Measurements from ENCODE around the gene LRP1. TPM values are rescaled to one million over a fixed set of nuclear protein-coding genes. Genes with fewer than 3 reads are reported as not detected.

LRP1 gene
- total RNA-seq, 1 donor from 2014 or later, result 0.95 TPM

GRCh38 chr12:57220770-57221168 lies 92.5 kb downstream of the LRP1 start:
- ChIA-PET CTCF (interaction anchor here (7.2 kb wide), 1 partner anchor 19 kb away, joined by 113 read pairs; a partner anchor contains a TSS), POLR2A (no interaction called here)
- no peak for DNase-seq
- intact Hi-C loops (cut with micrococcal nuclease), result loop anchor here (10.0 kb wide), 1 partner anchor 404 kb away; no protein-coding TSS in a partner anchor
- Mint-ChIP-seq H3K4me3 (no peak overlapping the region), H3K27me3 (peaks cover 51% of the 10 kb centered on the region), H3K9me3 (no peaks in the 10 kb centered on the region), H3K4me1 (peaks cover 67% of the 10 kb centered on the region), H3K27ac (no peak overlapping the region), H3K36me3 (ENCODE audit: low read depth) (no peaks in the 10 kb centered on the region)
- ATAC-seq (ENCODE audit: low read depth), result no peak
- no peak for TF ChIP-seq CTCF (IDR thresholded peaks at IDR 0.05)

- Mint-ChIP-seq H3K27me3 (peaks cover 51% of the 10 kb centered on the region), H3K27ac (no peak overlapping the region), H3K4me3 (no peak overlapping the region), H3K36me3 (ENCODE audit: low read depth) (no peaks in the 10 kb centered on the region), H3K9me3 (no peaks in the 10 kb centered on the region), H3K4me1 (peaks cover 69% of the 10 kb centered on the region)
- DNase-seq (no peak), ATAC-seq (ENCODE audit: low read depth) (no peak)
- POLR2A ChIA-PET, result interaction anchor here (1.1 to 10.6 kb wide), 2 partner anchors 8 to 18 kb away, joined by 4 to 268 read pairs; partner anchors contain the start of gene SHMT2
- CTCF ChIA-PET, result interaction anchor here (0.9 to 7.2 kb wide), 3 partner anchors 8 to 18 kb away, joined by 3 to 113 read pairs (median 3); partner anchors contain the start of gene SHMT2
- TF ChIP-seq CTCF (IDR thresholded peaks at IDR 0.05), result no peak
- intact Hi-C loops (cut with micrococcal nuclease), result loop anchor here (10.0 kb wide), 1 partner anchor 403 kb away; no protein-coding TSS in a partner anchor
Measured at GRCh38 chr12:57221169-57221917, 93.1 kb downstream of the LRP1 start.

- ChIA-PET POLR2A (interaction anchor here (1.1 to 10.6 kb wide), 2 partner anchors 7 to 17 kb away, joined by 4 to 268 read pairs; partner anchors contain the start of gene SHMT2), CTCF (interaction anchor here (1.0 to 7.2 kb wide), 4 partner anchors 7 to 17 kb away, joined by 3 to 113 read pairs (median 8); partner anchors contain the start of gene SHMT2)
- no peak overlapping the region for H3K27ac Mint-ChIP-seq
- no peaks in the 10 kb centered on the region for H3K9me3 Mint-ChIP-seq
- DNase-seq (no peak), ATAC-seq (ENCODE audit: low read depth) (no peak)
- no peak overlapping the region for H3K4me3 Mint-ChIP-seq
- intact Hi-C loops (cut with micrococcal nuclease), result loop anchor here (10.0 kb wide), 1 partner anchor 402 kb away; no protein-coding TSS in a partner anchor
- H3K27me3 Mint-ChIP-seq, result peaks cover 47% of the 10 kb centered on the region
- no peak for TF ChIP-seq CTCF (IDR thresholded peaks at IDR 0.05)
- H3K36me3 Mint-ChIP-seq (ENCODE audit: low read depth), result no peaks in the 10 kb centered on the region
- H3K4me1 Mint-ChIP-seq, result peaks cover 74% of the 10 kb centered on the region
Measured at GRCh38 chr12:57222286-57223190, 94.3 kb downstream of the LRP1 start.

GRCh38 chr12:57223191-57224165 lies 95.2 kb downstream of the LRP1 start:
- peaks cover 46% of the 10 kb centered on the region for H3K27me3 Mint-ChIP-seq
- POLR2A ChIA-PET, result interaction anchor here (10.6 kb wide), 1 partner anchor 16 kb away, joined by 268 read pairs; a partner anchor contains a TSS
- H3K36me3 Mint-ChIP-seq (ENCODE audit: low read depth), result no peaks in the 10 kb centered on the region
- no peak for TF ChIP-seq CTCF (IDR thresholded peaks at IDR 0.05)
- ATAC-seq (ENCODE audit: low read depth) (peak; percentile 10), DNase-seq (no peak)
- H3K4me3 Mint-ChIP-seq, result no peak overlapping the region
- peaks cover 69% of the 10 kb centered on the region for H3K4me1 Mint-ChIP-seq
- intact Hi-C loops (cut with micrococcal nuclease), result loop anchor here (10.0 kb wide), 1 partner anchor 401 kb away; no protein-coding TSS in a partner anchor
- H3K9me3 Mint-ChIP-seq, result no peaks in the 10 kb centered on the region
- peak overlapping the region; percentile 54 for H3K27ac Mint-ChIP-seq
- CTCF ChIA-PET, result interaction anchor here (1.0 to 7.2 kb wide), 3 partner anchors 9 to 16 kb away, joined by 3 to 113 read pairs (median 14); a partner anchor contains a TSS
